ENCODE data around the gene ST6GALNAC4. TPM values are rescaled to one million over a fixed set of nuclear protein-coding genes. Genes with fewer than 3 reads are reported as not detected.
"Not testable (repeated sequence)": the region's sequence is repeated elsewhere in the genome, so short reads cannot be mapped to it uniquely, and the experiment has no call there.

ST6GALNAC4 gene
- total and polyA plus RNA-seq, 2 donors (not counting 1 experiment from before 2014, with no cell fraction given): 80.5 to 199 TPM

DNA sequence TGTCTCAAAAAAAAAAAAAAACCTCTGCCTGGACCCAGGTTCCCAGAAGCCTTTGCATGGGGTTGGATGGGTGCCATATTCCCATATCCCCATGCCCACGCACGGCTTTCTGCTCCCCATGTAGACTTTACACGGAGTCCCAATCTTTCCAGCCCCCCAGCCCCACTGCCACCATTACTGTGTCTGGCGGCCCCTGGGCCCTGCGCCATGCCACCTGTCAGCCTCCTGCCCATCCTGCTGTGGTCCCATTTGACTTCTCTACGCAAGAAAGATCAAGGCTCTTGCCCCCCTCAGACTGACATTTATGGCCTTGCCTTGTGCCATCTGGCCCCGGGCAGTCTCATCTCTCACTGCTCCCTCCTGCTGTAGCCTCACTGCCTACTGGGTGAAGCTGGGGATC lies 32.9 kb downstream of the ST6GALNAC4 start:
- Mint-ChIP-seq H3K4me1 (peaks cover 26% of the 10 kb centered on the region), H3K27me3 (no peaks in the 10 kb centered on the region), H3K9me3 (ENCODE audit: insufficient read depth) (no peaks in the 10 kb centered on the region), H3K27ac (no peak overlapping the region), H3K4me3 (no peak overlapping the region)
- DNase-seq: peak; percentile 8
- Histone ChIP-seq H3K9ac (ENCODE audit: low read length) (no peak overlapping the region), H3K9me3 (ENCODE audit: control extremely low read depth in 1 of 3, control insufficient read depth in 2 of 3, insufficient read depth in 1 of 3, low read length in 2 of 3) (no peaks in the 10 kb centered on the region), H3K4me1 (ENCODE audit: control insufficient read depth in 2 of 2, insufficient read depth in 2 of 2, low read length in 2 of 2) (peaks cover 2 to 20% of the 10 kb centered on the region in 2 donors), H3K27ac (ENCODE audit: low read length in 2 of 2) (no peak overlapping the region), H2AFZ (ENCODE audit: insufficient read depth, low read depth, low read length, poor library complexity, severe bottlenecking) (no peak overlapping the region), H3K79me2 (ENCODE audit: control insufficient read depth, insufficient read depth, low read length) (no peaks in the 10 kb centered on the region), H3K27me3 (replicated peaks in 1 of 4; ENCODE audit: control extremely low read depth in 1 of 4, control insufficient read depth in 3 of 4, insufficient read depth in 4 of 4, low read length in 3 of 4) (no peaks in the 10 kb centered on the region), H4K20me1 (ENCODE audit: control insufficient read depth, insufficient read depth, low read length, poor library complexity, severe bottlenecking) (no peaks in the 10 kb centered on the region), H3K4me2 (replicated peaks; ENCODE audit: low read depth, low read length, poor library complexity, severe bottlenecking) (no peak overlapping the region), H3K4me3 (ENCODE audit: control extremely low read depth in 1 of 5, extremely low read depth in 1 of 5, insufficient read depth in 1 of 5, low read depth in 2 of 5, low read length in 4 of 5) (no peak overlapping the region), H3K36me3 (replicated peaks in 1 of 2; ENCODE audit: control extremely low read depth in 1 of 2, control insufficient read depth in 1 of 2, extremely low read depth in 1 of 2, insufficient read depth in 2 of 2, low read length in 1 of 2) (peaks cover 0 to 26% of the 10 kb centered on the region in 2 experiments)
- WGBS (ENCODE audit: insufficient coverage): 64% methylated on average over 7 of the region's 7 CpGs
- no peak for ATAC-seq (ENCODE audit: low read depth)
- intact Hi-C loops (cut with micrococcal nuclease): no loop called here
- no peak for TF ChIP-seq EZH2 (IDR thresholded peaks at IDR 0.05; ENCODE audit: borderline replicate concordance, insufficient read depth, low read depth, low read length, poor library complexity, severe bottlenecking)
- TF ChIP-seq, protein P1, sequence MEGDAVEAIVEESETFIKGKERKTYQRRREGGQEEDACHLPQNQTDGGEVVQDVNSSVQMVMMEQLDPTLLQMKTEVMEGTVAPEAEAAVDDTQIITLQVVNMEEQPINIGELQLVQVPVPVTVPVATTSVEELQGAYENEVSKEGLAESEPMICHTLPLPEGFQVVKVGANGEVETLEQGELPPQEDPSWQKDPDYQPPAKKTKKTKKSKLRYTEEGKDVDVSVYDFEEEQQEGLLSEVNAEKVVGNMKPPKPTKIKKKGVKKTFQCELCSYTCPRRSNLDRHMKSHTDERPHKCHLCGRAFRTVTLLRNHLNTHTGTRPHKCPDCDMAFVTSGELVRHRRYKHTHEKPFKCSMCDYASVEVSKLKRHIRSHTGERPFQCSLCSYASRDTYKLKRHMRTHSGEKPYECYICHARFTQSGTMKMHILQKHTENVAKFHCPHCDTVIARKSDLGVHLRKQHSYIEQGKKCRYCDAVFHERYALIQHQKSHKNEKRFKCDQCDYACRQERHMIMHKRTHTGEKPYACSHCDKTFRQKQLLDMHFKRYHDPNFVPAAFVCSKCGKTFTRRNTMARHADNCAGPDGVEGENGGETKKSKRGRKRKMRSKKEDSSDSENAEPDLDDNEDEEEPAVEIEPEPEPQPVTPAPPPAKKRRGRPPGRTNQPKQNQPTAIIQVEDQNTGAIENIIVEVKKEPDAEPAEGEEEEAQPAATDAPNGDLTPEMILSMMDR (IDR thresholded peaks at IDR 0.05): no peak
- ChIA-PET CTCF (interaction anchor here (1.9 to 7.8 kb wide), 2 partner anchors 37 to 151 kb away, joined by 4 to 34 read pairs; no protein-coding TSS in a partner anchor), POLR2A (no interaction called here)

DNA sequence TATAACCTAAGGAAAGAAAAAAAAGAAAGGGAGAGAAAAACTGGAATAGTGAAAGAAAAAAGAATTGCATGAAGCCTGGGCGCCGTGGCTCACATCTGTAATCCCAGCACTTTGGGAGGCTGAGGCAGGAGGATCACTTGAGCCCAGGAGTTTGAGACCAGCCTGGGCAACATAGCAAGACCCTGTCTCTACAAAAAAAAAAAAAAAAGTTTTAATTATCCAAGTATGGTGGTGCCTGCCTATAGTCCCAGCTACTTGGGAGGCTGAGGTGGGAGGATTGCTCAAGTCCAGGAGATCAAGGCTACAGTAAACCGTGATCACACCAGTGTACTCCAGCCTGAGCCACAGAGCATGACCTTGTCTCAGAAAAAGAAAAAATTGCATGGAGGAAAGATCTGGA lies 35.1 kb downstream of the ST6GALNAC4 start:
- not testable (repeated sequence) for H3K4me3 ChIP-seq (ENCODE audit: control extremely low read depth in 1 of 5, extremely low read depth in 1 of 5, insufficient read depth in 1 of 5, low read depth in 2 of 5, low read length in 4 of 5); H3K9me3 Mint-ChIP-seq (ENCODE audit: insufficient read depth); H2AFZ ChIP-seq (ENCODE audit: insufficient read depth, low read depth, low read length, poor library complexity, severe bottlenecking); H3K4me2 ChIP-seq (replicated peaks; ENCODE audit: low read depth, low read length, poor library complexity, severe bottlenecking); H4K20me1 ChIP-seq (ENCODE audit: control insufficient read depth, insufficient read depth, low read length, poor library complexity, severe bottlenecking); H3K27me3 Mint-ChIP-seq; ATAC-seq (ENCODE audit: low read depth); H3K9ac ChIP-seq (ENCODE audit: low read length); H3K9me3 ChIP-seq (ENCODE audit: control extremely low read depth in 1 of 3, control insufficient read depth in 2 of 3, insufficient read depth in 1 of 3, low read length in 2 of 3); H3K4me3 Mint-ChIP-seq; DNase-seq; H3K79me2 ChIP-seq (ENCODE audit: control insufficient read depth, insufficient read depth, low read length); H3K27ac Mint-ChIP-seq; H3K27ac ChIP-seq (ENCODE audit: low read length in 2 of 2); H3K27me3 ChIP-seq (replicated peaks in 1 of 4; ENCODE audit: control extremely low read depth in 1 of 4, control insufficient read depth in 3 of 4, insufficient read depth in 4 of 4, low read length in 3 of 4)
- ChIA-PET POLR2A (interaction anchor here (1.0 to 1.3 kb wide), 2 partner anchors 40 to 82 kb away, joined by 3 to 4 read pairs; no protein-coding TSS in a partner anchor), CTCF (interaction anchor here (0.8 to 7.8 kb wide), 7 partner anchors 12 to 40 kb away, joined by 3 to 34 read pairs (median 5); partner anchors contain the start of gene ENG)
- H3K4me1 Mint-ChIP-seq: peaks cover 37% of the 10 kb centered on the region
- Histone ChIP-seq H3K36me3 (replicated peaks in 1 of 2; ENCODE audit: control extremely low read depth in 1 of 2, control insufficient read depth in 1 of 2, extremely low read depth in 1 of 2, insufficient read depth in 2 of 2, low read length in 1 of 2) (peaks cover 0 to 13% of the 10 kb centered on the region in 2 experiments), H3K4me1 (ENCODE audit: control insufficient read depth in 2 of 2, insufficient read depth in 2 of 2, low read length in 2 of 2) (peaks cover 20 to 37% of the 10 kb centered on the region in 2 donors)
- intact Hi-C loops (cut with micrococcal nuclease): loop anchor here (1.0 kb wide), 1 partner anchor 40 kb away; no protein-coding TSS in a partner anchor
- WGBS (ENCODE audit: insufficient coverage): 90% methylated on average over 2 of the region's 3 CpGs

Measured in B cell (primary cell).